ENCODE measurements around the gene LCNL1.

Gene LCNL1

DNA sequence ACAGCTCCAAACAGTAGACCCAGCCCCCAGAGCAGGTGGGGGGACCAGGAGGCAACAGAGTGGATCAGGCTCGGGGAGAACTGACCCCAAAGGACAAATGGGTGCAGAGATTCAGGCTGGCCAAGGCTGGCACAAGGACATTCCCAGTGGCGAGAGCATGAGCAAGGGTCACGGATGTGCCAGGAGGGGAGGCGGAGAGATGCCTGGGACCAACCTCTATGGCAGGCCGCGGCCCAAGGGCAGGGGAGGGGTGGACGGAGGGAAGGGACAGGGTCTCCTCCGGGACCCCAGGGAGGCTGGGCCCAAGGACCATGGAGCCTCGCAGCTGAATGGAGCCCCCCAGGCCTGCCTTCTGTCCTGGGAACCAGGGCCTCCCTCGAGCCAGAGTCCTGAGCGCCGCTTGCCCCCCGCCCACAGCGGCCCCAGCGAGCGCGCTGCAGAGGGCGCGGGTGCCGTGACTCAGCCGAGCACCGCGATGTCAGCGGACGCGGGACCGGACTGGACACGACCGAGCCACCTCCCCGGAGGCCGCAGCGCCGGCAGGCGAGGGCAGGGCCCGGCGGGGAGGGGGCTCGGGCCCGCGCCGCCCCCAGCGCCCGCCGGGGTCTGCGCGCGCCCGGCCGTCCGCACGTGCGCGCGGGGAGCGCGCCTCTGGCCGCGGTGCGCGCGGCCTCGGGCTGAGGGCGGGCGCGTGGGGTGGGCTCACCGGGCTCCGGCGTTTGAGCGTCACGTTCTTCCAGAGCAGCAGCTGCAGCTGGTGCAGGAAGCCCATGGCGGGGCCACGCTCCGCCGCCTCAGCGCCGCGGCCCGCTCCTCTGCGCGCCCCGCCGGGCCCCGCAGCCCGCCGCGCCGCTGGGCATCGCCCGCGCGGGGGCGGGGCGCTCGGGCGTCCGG lies 44.8 kb downstream of the LCNL1 start, which contains the start of gene ABCA2:
Gene ABCA2, minus strand, starts transcription at position 869 of the 894 bp plus-strand sequence. Its CDS starts 97 bp downstream, at position 772.
- H2AFZ ChIP-seq (ENCODE audit: low read length) = peak within 1 kb of the TSS; percentile 93
- peaks cover 7% of the 10 kb centered on the region; the same call in 1 of the 2 replicates for H3F3A ChIP-seq (ENCODE audit: low read depth)
- H4K20me1 ChIP-seq (ENCODE audit: insufficient read depth, low read length, poor library complexity, severe bottlenecking) = peaks cover 5% of the 10 kb centered on the region
- peak within 1 kb of the TSS; percentile 92 for H3K9ac ChIP-seq (ENCODE audit: low read depth, low read length, poor library complexity, severe bottlenecking)
- peaks cover 5% of the 10 kb centered on the region; the same call in 1 of the 2 replicates for H3K79me2 ChIP-seq (ENCODE audit: insufficient read depth, low read length)
- H3K9me2 ChIP-seq (replicated peaks; ENCODE audit: low read depth, low read length) = no peaks in the 10 kb centered on the region
- H3K27me3 ChIP-seq (ENCODE audit: insufficient read depth, low read length, poor library complexity, severe bottlenecking) = no peaks in the 10 kb centered on the region
- peaks cover 50% of the 10 kb centered on the region for H3K4me1 ChIP-seq (ENCODE audit: insufficient read depth, low read length, poor library complexity, severe bottlenecking)
- TF ChIP-seq, protein P1, sequence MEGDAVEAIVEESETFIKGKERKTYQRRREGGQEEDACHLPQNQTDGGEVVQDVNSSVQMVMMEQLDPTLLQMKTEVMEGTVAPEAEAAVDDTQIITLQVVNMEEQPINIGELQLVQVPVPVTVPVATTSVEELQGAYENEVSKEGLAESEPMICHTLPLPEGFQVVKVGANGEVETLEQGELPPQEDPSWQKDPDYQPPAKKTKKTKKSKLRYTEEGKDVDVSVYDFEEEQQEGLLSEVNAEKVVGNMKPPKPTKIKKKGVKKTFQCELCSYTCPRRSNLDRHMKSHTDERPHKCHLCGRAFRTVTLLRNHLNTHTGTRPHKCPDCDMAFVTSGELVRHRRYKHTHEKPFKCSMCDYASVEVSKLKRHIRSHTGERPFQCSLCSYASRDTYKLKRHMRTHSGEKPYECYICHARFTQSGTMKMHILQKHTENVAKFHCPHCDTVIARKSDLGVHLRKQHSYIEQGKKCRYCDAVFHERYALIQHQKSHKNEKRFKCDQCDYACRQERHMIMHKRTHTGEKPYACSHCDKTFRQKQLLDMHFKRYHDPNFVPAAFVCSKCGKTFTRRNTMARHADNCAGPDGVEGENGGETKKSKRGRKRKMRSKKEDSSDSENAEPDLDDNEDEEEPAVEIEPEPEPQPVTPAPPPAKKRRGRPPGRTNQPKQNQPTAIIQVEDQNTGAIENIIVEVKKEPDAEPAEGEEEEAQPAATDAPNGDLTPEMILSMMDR (conservative IDR thresholded peaks at IDR 0.05; ENCODE audit: low read length) = no peak
- TF ChIP-seq EZH2phosphoT487 (IDR thresholded peaks at IDR 0.05; ENCODE audit: borderline replicate concordance) = no peak
- peak within 1 kb of the TSS; percentile 90 for H3K4me2 ChIP-seq (ENCODE audit: low read depth, low read length, poor library complexity, severe bottlenecking)
- H3K4me3 ChIP-seq (ENCODE audit: low read length, poor library complexity, severe bottlenecking) = peak within 1 kb of the TSS; percentile 81
- H3K9me3 ChIP-seq (ENCODE audit: insufficient read depth, low read depth, low read length) = no peaks in the 10 kb centered on the region
- H3K36me3 ChIP-seq (ENCODE audit: insufficient read depth, low read length) = no peaks in the 10 kb centered on the region

DNA sequence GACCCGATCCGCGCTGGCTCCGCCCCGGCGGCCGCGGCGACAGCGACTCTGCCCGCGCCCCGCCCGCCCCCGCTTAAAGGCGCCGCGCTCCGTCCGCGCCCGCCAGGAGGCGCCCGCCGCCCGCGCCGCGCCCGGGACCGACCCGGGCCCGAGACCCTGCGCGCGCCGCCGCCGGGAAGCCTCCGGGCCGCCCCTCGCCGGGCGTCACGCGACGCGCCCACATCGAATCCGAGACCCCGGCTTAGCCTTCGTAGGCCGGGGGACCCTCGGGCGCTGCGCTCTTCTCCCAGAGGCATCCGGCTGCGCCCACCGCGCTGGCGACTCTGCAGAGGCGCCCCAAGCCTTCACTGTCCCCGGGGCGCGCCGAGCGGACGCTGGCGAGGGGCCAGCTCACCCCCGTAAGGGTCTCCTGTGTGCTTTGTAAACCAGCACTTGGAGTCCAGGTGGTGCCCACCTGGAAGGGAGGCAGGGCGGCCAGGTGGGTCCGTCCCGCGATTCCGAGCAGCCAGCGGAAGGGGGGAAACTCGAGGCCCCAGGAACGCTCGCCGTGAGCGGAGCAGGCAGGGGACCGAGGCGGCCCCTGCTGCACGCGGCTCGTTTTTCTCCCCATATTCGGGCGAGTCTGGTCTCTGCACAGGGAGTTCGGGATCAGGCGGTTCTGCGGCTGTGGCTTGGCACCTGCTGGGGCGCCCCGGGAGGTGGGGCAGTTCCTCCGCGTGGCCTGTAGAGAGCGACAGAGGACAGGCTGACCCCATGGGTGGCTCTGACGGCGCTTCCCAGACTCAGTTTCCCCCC lies 45.7 kb downstream of the LCNL1 start:
- H3K4me2 ChIP-seq (ENCODE audit: low read depth, low read length, poor library complexity, severe bottlenecking) = peak overlapping the region; percentile 90
- H2AFZ ChIP-seq (ENCODE audit: low read length) = peak overlapping the region; percentile 93
- peak overlapping the region; percentile 81 for H3K4me3 ChIP-seq (ENCODE audit: low read length, poor library complexity, severe bottlenecking)
- no peaks in the 10 kb centered on the region for H3K36me3 ChIP-seq (ENCODE audit: insufficient read depth, low read length)
- H3K9me3 ChIP-seq (ENCODE audit: insufficient read depth, low read depth, low read length) = no peaks in the 10 kb centered on the region
- peaks cover 5% of the 10 kb centered on the region for H4K20me1 ChIP-seq (ENCODE audit: insufficient read depth, low read length, poor library complexity, severe bottlenecking)
- H3K9me2 ChIP-seq (replicated peaks; ENCODE audit: low read depth, low read length) = no peaks in the 10 kb centered on the region
- H3K9ac ChIP-seq (ENCODE audit: low read depth, low read length, poor library complexity, severe bottlenecking) = peak overlapping the region; percentile 92
- peaks cover 7% of the 10 kb centered on the region; the same call in 1 of the 2 replicates for H3F3A ChIP-seq (ENCODE audit: low read depth)
- H3K4me1 ChIP-seq (ENCODE audit: insufficient read depth, low read length, poor library complexity, severe bottlenecking) = peaks cover 55% of the 10 kb centered on the region
- TF ChIP-seq, protein P1 (conservative IDR thresholded peaks at IDR 0.05; ENCODE audit: low read length) = peak; percentile 45; the same call in 1 of the 2 replicates
- no peak for TF ChIP-seq EZH2phosphoT487 (IDR thresholded peaks at IDR 0.05; ENCODE audit: borderline replicate concordance)
- peaks cover 5% of the 10 kb centered on the region; the same call in 1 of the 2 replicates for H3K79me2 ChIP-seq (ENCODE audit: insufficient read depth, low read length)
- no peaks in the 10 kb centered on the region for H3K27me3 ChIP-seq (ENCODE audit: insufficient read depth, low read length, poor library complexity, severe bottlenecking)

DNA sequence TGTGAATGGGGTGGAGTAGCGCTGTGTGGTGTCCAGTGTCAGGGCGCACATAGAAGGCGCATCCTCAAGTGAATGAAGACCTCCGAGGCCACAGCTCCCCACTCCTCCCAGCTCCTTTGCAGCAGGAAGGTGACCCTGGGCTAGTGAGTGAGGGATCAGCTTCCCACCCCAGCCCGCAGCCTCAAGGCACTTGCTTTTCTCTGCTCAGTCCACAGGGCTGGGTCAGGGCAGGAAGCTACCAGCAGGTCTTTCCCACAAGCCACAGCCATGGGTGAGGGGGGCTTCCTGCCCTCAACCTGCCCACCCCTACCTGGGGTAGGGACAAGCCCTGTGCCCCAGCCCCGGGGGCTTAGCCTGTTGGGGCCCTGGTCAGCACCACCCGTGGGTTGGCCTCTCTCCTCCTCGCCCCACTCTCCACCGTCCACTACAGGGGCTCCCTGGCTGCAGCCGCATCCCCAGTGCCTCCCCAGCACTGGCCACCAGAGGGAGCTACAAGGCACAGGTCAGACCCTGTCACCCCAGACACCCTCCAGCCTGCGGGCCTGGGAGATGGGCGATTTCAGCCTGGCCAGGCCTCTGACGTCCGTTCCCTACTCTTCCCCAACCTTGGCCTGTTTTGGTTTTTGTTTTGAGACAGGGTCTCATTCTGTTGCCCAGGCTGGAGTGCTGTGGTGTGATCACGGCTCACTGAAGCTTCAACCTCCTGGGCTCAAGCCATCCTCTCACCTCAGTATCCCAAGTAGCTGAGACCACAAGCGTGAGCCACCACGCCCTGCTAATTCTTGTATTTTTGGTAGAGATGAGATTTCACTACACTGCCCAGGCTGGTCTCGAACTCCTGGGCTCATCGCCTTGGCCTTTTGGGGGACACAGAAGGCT lies 46.5 kb downstream of the LCNL1 start:
- Histone ChIP-seq H2AFZ (ENCODE audit: low read length) (no peak overlapping the region), H3K9ac (ENCODE audit: low read depth, low read length, poor library complexity, severe bottlenecking) (peak overlapping the region; percentile 92)

More for the DNA sequence above, 46.5 kb downstream of the LCNL1 start:
- Histone ChIP-seq H3K36me3 (ENCODE audit: insufficient read depth, low read length) (no peaks in the 10 kb centered on the region), H3K9me3 (ENCODE audit: insufficient read depth, low read depth, low read length) (no peaks in the 10 kb centered on the region), H3K27me3 (ENCODE audit: insufficient read depth, low read length, poor library complexity, severe bottlenecking) (no peaks in the 10 kb centered on the region), H4K20me1 (ENCODE audit: insufficient read depth, low read length, poor library complexity, severe bottlenecking) (peaks cover 5% of the 10 kb centered on the region), H3K79me2 (ENCODE audit: insufficient read depth, low read length) (peaks cover 5% of the 10 kb centered on the region; the same call in 1 of the 2 replicates), H3K9me2 (replicated peaks; ENCODE audit: low read depth, low read length) (no peaks in the 10 kb centered on the region), H3F3A (ENCODE audit: low read depth) (peaks cover 12% of the 10 kb centered on the region; the same call in 1 of the 2 replicates), H3K4me2 (ENCODE audit: low read depth, low read length, poor library complexity, severe bottlenecking) (peak overlapping the region; percentile 90), H3K4me3 (ENCODE audit: low read length, poor library complexity, severe bottlenecking) (peak overlapping the region; percentile 81), H3K4me1 (ENCODE audit: insufficient read depth, low read length, poor library complexity, severe bottlenecking) (peaks cover 55% of the 10 kb centered on the region)
- TF ChIP-seq, protein P1 (conservative IDR thresholded peaks at IDR 0.05; ENCODE audit: low read length) = peak; percentile 86
- TF ChIP-seq EZH2phosphoT487 (IDR thresholded peaks at IDR 0.05; ENCODE audit: borderline replicate concordance) = no peak

Data from Loucy (cell line).